H1 (cell line): ENCODE data around the gene RAP1GAP.
"Not testable (repeated sequence)": the region's sequence is repeated elsewhere in the genome, so short reads cannot be mapped to it uniquely, and the experiment has no call there.

Experiments
- CHD1 ChIP-seq: IDR thresholded peaks from 2 replicates; pipeline ENCODE4 v1.6.1; 2012; ENCODE audit warnings: low read depth, low read length, improper control_type of control experiment
- EZH2 ChIP-seq: fragments of 200-600 bp; sonication (generic); IDR thresholded peaks from 2 replicates; pipeline ENCODE4 v1.7.1; 2012; ENCODE audit warnings: low read depth, mild to moderate bottlenecking, moderate library complexity, low read length, inconsistent platforms; ENCODE audit not compliant: severe bottlenecking
- SP4 ChIP-seq: IDR thresholded peaks from 2 replicates; pipeline ENCODE4 v1.6.1; 2012; ENCODE audit warnings: low read length, inconsistent platforms
- SRF ChIP-seq: IDR thresholded peaks from 2 replicates; pipeline ENCODE4 v1.6.1; 2011; ENCODE audit warnings: mild to moderate bottlenecking, low read depth, low read length, moderate library complexity
- SUZ12 ChIP-seq: fragments of 200-600 bp; sonication (generic); IDR thresholded peaks from 2 replicates; pipeline ENCODE4 v1.6.1; 2012; ENCODE audit warnings: mild to moderate bottlenecking, inconsistent platforms, low read length, moderate library complexity, mixed read lengths
- TAF1 ChIP-seq: IDR thresholded peaks from 2 replicates; pipeline ENCODE4 v1.6.1; 2011; ENCODE audit warnings: mild to moderate bottlenecking, low read depth, low read length
- TF ChIP-seq, protein P1 (sequence below), 3 experiments: IDR thresholded peaks; 1 replicate in 2 of 3; 2 replicates in 1 of 3; pipeline versions ENCODE4 v1.5.1 to v1.6.1; 2011; ENCODE audit warnings: low read length in 3 of 3, mild to moderate bottlenecking in 3 of 3, inconsistent platforms in 2 of 3, low read depth in 1 of 3, moderate library complexity in 1 of 3; ENCODE audit not compliant: insufficient read depth in 1 of 3; ENCODE audit errors: control extremely low read depth in 1 of 3

GRCh38 chr1:21631590-21631943 lies 37.6 kb downstream of the RAP1GAP start:
- TF ChIP-seq SRF, TAF1, SP4, CHD1, SUZ12, EZH2: not testable (repeated sequence)
- TF ChIP-seq, protein P1, sequence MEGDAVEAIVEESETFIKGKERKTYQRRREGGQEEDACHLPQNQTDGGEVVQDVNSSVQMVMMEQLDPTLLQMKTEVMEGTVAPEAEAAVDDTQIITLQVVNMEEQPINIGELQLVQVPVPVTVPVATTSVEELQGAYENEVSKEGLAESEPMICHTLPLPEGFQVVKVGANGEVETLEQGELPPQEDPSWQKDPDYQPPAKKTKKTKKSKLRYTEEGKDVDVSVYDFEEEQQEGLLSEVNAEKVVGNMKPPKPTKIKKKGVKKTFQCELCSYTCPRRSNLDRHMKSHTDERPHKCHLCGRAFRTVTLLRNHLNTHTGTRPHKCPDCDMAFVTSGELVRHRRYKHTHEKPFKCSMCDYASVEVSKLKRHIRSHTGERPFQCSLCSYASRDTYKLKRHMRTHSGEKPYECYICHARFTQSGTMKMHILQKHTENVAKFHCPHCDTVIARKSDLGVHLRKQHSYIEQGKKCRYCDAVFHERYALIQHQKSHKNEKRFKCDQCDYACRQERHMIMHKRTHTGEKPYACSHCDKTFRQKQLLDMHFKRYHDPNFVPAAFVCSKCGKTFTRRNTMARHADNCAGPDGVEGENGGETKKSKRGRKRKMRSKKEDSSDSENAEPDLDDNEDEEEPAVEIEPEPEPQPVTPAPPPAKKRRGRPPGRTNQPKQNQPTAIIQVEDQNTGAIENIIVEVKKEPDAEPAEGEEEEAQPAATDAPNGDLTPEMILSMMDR (IDR thresholded peaks at IDR 0.05; ENCODE audit: control extremely low read depth in 1 of 3, insufficient read depth in 1 of 3, low read depth in 1 of 3, low read length in 3 of 3): not testable (repeated sequence)
